Gastroesophageal sphincter (tissue), 3 donors: ENCODE data around the gene GLIPR1L2.

Experiments
- CTCF ChIP-seq, 4 experiments: fragments of 200-600 bp in 2 of 4; fragments of 450-650 bp in 2 of 4; sonication (generic) in 1 of 4; IDR thresholded peaks; one replicate each; pipeline ENCODE4 v1.5.1; 2017 to 2019; ENCODE audit warnings: antibody characterized with exemption in 4 of 4, mild to moderate bottlenecking in 2 of 4, moderate library complexity in 2 of 4
- EP300 ChIP-seq: sonication (generic); formaldehyde crosslinking; IDR thresholded peaks from one replicate; pipeline ENCODE4 v1.6.1; 2017; ENCODE audit warnings: antibody characterized with exemption, mild to moderate bottlenecking
- POLR2A ChIP-seq, 2 donors: fragments of 450-650 bp; IDR thresholded peaks; one replicate each; pipeline ENCODE4 v1.6.1; 2017; ENCODE audit warnings: antibody characterized with exemption in 2 of 2, mild to moderate bottlenecking in 2 of 2, moderate library complexity in 1 of 2
- POLR2AphosphoS5 ChIP-seq: sonication (generic); formaldehyde crosslinking; IDR thresholded peaks from one replicate; pipeline ENCODE4 v1.6.1; 2017; ENCODE audit warnings: antibody characterized with exemption

GRCh38 chr12:75481774-75482173 lies 90.9 kb downstream of the GLIPR1L2 start:
- TF ChIP-seq CTCF (IDR thresholded peaks at IDR 0.05) (no peak), POLR2A (IDR thresholded peaks at IDR 0.05) (no peak), EP300 (no peak), POLR2AphosphoS5 (no peak)
